Heart left ventricle (tissue), 16 donors: Measurements from ENCODE around the gene PTPRK. TPM values are rescaled to one million over a fixed set of nuclear protein-coding genes. Genes with fewer than 3 reads are reported as not detected.

Experiments
- ATAC-seq, 4 donors: fragments of 200-7000 bp; cut with Tn5 transposase; one replicate each; pipeline ENCODE4 v1.9.1; 2020 to 2022; ENCODE audit warnings: moderate library complexity in 4 of 4, mild to moderate bottlenecking in 3 of 4, moderate number of reproducible peaks in 1 of 4
- DNase-seq, 5 donors: peaks; one replicate each; pipeline ENCODE4 v3.0.0-alpha.2; 2020
- H3K27ac ChIP-seq, 12 donors: fragments of 200-600 bp; sonication (generic) in 4 of 12; one replicate each; pipeline versions ENCODE4 v1.5.0 to v1.8.0; 2016 to 2022; ENCODE audit warnings: mild to moderate bottlenecking in 2 of 12
- H3K27me3 ChIP-seq, 9 donors: fragments of 200-600 bp; sonication (generic) in 2 of 9; one replicate each; pipeline versions ENCODE4 v1.5.1 to v1.8.0; 2016 to 2022; ENCODE audit warnings: mild to moderate bottlenecking in 3 of 9
- H3K36me3 ChIP-seq, 9 donors: fragments of 200-600 bp; sonication (generic) in 2 of 9; one replicate each; pipeline versions ENCODE4 v1.5.0 to v1.8.0; 2018 to 2022; ENCODE audit warnings: mild to moderate bottlenecking in 2 of 9
- H3K4me1 ChIP-seq, 12 donors: fragments of 200-600 bp; sonication (generic) in 4 of 12; one replicate each; pipeline versions ENCODE4 v1.5.0 to v1.8.0; 2016 to 2022; ENCODE audit warnings: mild to moderate bottlenecking in 3 of 12
- H3K4me3 ChIP-seq, 12 donors: fragments of 200-600 bp; sonication (generic) in 4 of 12; one replicate each; pipeline versions ENCODE4 v1.5.0 to v1.8.0; 2017 to 2022; ENCODE audit warnings: mild to moderate bottlenecking in 9 of 12, moderate library complexity in 4 of 12
- H3K9me3 ChIP-seq, 12 donors: fragments of 200-600 bp; sonication (generic) in 4 of 12; one replicate each; pipeline versions ENCODE4 v1.5.0 to v1.8.0; 2016 to 2022; ENCODE audit warnings: mild to moderate bottlenecking in 1 of 12
- POLR2A ChIP-seq, 2 donors: fragments of 450-650 bp; IDR thresholded peaks; one replicate each; pipeline ENCODE4 v1.6.1; 2017; ENCODE audit warnings: antibody characterized with exemption in 2 of 2, mild to moderate bottlenecking in 2 of 2, moderate library complexity in 2 of 2
- WGBS, 4 donors: extraction: QIAGEN DNeasy Blood & Tissue Kit in 2 of 4; methylation state at CpG; one replicate each; pipeline versions ENCODE4 v1.1.5 to v1.1.7; 2013 to 2018; 5-methylcytosine and 5-hydroxymethylcytosine counted together
- intact Hi-C, 10 donors: fragments of 100-400 bp; cut with DNase I; formaldehyde crosslinking; loops; one replicate each; pipeline versions ENCODE4 v1.11.1 to v1.14.2; 2022
- polyA plus RNA-seq, 2 donors: library from polyadenylated mRNA; stranded (reverse); fragments of 200-250 nt; gene quantifications; one replicate each; pipeline ENCODE4 v1.2.3, GENCODE V29; 2013
- total RNA-seq, 9 donors: library from RNA; depleted of rRNA in 2 of 9; stranded (reverse); fragments of >200 nt in 2 of 9; fragmentation: NEBNext Ultra II Directional in 3 of 9; extraction: Animal tissue kit (Norgen Biotek cat#: 25700) in 3 of 9; gene quantifications; one replicate each; pipeline versions ENCODE4 v1.1.0 to v1.2.4, GENCODE V29; 2016 to 2023
- TF ChIP-seq, protein P1 (sequence below), 12 donors: fragments of 200-600 bp; sonication (generic) in 4 of 12; IDR thresholded peaks; one replicate each; pipeline versions ENCODE4 v1.5.0 to v1.8.0; 2018 to 2022; ENCODE audit warnings: antibody characterized with exemption in 12 of 12, mild to moderate bottlenecking in 5 of 12
- donor health status: ischemic (EF 13 %, LVEDD 7.1; RV severe dilation, severe dysfunction).
- donor health status: healthy with polysubstance abuse.
- donor health status: DM: no; HTN: yes; CAD: no.
- donor health status: DM: no; HTN: no; CAD: no.
- donor health status: ischemic (EF 25% LVEDD 6.9; RV normal size, moderate dysfunction).
- donor health status: ischemic (EF 25% LVEDD 5.7; RV mildly dilated, moderate dysfunction).
- donor health status: healthy.
- donor health status: DM: yes; HTN: yes; CAD: no.
- donor health status: ischemic (EF 35%, LVEDD 5.7; RV mildly dilated, moderate dysfunction).
- donor health status: nonischemic (EF 11% LVEDD 7.7; RV severe dilation, severe dysfunction).
- donor health status: DM: yes; HTN: yes; CAD: no.
- donor health status: PGD.
- donor health status: ischemic (EF 29% LVEDD 5.4; RV normal size, mild dysfunction).
- donor health status: nonischemic (EF 23%, LVEDD 6.1; RV moderate dilation, normal function).

Gene PTPRK
- total and polyA plus RNA-seq, 11 donors: 5.4 to 50.8 (median 38.5) TPM

DNA sequence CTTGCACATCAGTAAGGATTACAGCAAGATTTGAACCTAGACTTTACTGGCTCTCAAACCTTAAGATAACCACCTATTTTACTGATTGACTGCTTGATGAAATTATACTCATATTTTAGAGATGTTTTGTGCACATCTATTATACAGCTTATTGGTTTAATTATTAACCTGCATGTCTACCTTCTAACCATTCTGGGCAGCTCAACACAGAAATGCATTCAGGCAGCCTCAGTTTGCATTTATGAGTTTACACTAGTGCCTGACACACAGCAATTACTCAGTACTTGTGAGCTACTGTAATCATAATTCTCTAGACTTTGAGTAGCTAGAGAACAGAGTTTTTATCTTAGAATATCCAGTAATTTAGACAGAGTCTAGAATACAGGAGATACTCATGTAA, 345.7 kb downstream of the PTPRK start:
- Histone ChIP-seq H3K4me3 (no peak overlapping the region), H3K27me3 (no peaks in the 10 kb centered on the region), H3K4me1 (peaks cover 0 to 17% (median 2%) of the 10 kb centered on the region in 12 donors), H3K27ac (no peak overlapping the region), H3K36me3 (no peaks in the 10 kb centered on the region), H3K9me3 (no peaks in the 10 kb centered on the region)
- intact Hi-C loops: loop anchor here in 1 of 10 donors (5.0 kb wide), 1 partner anchor 77 kb away; no protein-coding TSS in a partner anchor
- DNase-seq: no peak
- ATAC-seq: no peak
- TF ChIP-seq, protein P1, sequence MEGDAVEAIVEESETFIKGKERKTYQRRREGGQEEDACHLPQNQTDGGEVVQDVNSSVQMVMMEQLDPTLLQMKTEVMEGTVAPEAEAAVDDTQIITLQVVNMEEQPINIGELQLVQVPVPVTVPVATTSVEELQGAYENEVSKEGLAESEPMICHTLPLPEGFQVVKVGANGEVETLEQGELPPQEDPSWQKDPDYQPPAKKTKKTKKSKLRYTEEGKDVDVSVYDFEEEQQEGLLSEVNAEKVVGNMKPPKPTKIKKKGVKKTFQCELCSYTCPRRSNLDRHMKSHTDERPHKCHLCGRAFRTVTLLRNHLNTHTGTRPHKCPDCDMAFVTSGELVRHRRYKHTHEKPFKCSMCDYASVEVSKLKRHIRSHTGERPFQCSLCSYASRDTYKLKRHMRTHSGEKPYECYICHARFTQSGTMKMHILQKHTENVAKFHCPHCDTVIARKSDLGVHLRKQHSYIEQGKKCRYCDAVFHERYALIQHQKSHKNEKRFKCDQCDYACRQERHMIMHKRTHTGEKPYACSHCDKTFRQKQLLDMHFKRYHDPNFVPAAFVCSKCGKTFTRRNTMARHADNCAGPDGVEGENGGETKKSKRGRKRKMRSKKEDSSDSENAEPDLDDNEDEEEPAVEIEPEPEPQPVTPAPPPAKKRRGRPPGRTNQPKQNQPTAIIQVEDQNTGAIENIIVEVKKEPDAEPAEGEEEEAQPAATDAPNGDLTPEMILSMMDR (IDR thresholded peaks at IDR 0.05): no peak
- no peak for TF ChIP-seq POLR2A (IDR thresholded peaks at IDR 0.05)

DNA sequence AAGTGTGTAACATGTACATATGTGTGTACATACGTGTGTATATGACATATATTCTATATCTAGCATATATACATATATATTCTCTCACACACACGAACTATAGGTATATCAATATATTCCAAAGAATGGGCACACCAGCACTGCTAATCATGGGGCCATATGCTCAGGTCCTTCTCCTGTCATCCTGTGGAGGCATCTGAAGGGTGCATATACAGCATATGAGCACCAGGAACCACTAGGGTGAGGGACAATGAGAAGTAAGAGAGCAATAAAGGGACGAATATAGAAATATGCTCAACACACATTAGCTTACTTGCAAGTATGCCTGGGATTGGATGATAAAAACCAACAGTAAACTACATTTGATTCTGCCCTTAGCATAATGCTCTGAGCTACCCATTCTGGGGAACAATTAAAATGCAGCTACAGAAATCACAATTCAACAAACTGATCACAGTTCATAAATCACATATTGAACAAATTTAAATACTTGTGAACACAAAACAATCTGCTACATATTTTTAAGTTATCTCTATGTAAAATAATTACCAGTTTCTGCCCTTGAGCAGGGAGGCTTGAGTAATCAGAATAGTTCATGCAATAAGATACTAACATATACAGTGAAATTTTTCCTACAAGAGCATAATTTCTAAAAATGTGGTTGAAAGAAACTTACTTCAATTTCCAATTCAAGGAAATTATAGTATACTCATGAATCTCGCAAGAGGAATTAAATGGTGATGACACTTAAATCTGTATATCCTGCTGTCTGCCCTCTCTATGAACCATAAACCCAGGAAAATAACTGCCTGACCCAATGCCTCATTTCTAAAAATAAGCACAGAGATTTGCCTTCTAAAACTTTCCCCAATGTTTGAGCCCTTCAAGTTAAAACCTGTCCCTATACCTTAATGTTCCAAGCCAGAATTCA, 347.4 kb downstream of the PTPRK start:
- DNase-seq (no peak), ATAC-seq (no peak)
- WGBS, 4 donors: 50 to 83% (median 75%) methylated on average over 4 of the region's 4 CpGs
- Histone ChIP-seq H3K36me3 (no peaks in the 10 kb centered on the region), H3K4me1 (peaks cover 0 to 14% (median 1%) of the 10 kb centered on the region in 12 donors), H3K27ac (no peak overlapping the region), H3K4me3 (no peak overlapping the region), H3K9me3 (no peaks in the 10 kb centered on the region), H3K27me3 (no peaks in the 10 kb centered on the region)
- TF ChIP-seq, protein P1 (IDR thresholded peaks at IDR 0.05): no peak
- intact Hi-C loops: loop anchor here in 1 of 10 donors (5.0 kb wide), 1 partner anchor 76 kb away; no protein-coding TSS in a partner anchor

DNA sequence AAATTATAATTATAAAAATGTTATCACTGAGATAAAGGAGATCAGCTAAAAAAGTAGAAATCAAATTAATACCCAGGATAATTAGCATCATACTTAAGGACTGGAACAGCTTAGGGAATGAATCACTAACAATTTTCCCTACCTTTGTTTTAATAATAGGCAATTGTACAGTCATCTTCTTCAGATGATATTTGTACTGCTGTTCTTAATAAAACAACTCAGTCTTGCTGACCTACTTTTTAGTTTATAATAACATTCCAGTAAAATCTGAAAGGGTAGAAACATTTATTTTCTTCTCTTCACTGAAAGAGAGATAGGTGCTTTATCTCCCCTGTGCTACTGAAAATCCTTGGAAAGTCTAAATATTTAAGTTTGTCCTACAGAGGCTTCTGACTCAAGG, 348.3 kb downstream of the PTPRK start:
- intact Hi-C loops: loop anchor here in 1 of 10 donors (5.0 kb wide), 1 partner anchor 75 kb away; no protein-coding TSS in a partner anchor
- TF ChIP-seq, protein P1 (IDR thresholded peaks at IDR 0.05): no peak
- TF ChIP-seq POLR2A (IDR thresholded peaks at IDR 0.05): no peak
- Histone ChIP-seq H3K27me3 (no peaks in the 10 kb centered on the region), H3K4me3 (no peak overlapping the region), H3K4me1 (peaks cover 0 to 14% (median 1%) of the 10 kb centered on the region in 12 donors), H3K36me3 (no peaks in the 10 kb centered on the region), H3K27ac (no peak overlapping the region), H3K9me3 (no peaks in the 10 kb centered on the region)
- DNase-seq: no peak
- no peak for ATAC-seq

DNA sequence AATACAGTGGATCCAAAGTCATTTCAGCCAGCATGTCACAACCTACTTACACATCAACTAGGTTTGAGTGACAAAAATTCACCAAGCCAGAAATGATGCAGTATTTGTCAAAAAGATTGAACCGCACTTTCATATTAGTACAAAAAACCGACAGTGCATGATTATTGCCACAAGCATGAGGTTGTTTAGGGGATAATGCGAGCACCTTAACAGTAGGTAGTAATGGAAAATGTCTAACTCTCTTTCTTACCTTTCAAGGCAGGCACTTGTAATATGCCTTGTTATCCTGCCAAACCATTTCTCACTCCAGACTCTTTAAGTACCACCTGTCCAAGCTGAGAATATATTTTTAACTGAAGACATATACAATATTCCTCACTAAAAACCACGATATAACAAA, 349.2 kb downstream of the PTPRK start:
- Histone ChIP-seq H3K4me1 (peaks cover 0 to 18% (median 1%) of the 10 kb centered on the region in 12 donors), H3K9me3 (no peaks in the 10 kb centered on the region), H3K27ac (no peak overlapping the region), H3K36me3 (no peaks in the 10 kb centered on the region), H3K4me3 (no peak overlapping the region), H3K27me3 (no peaks in the 10 kb centered on the region)
- ATAC-seq (no peak), DNase-seq (no peak)
- intact Hi-C loops: loop anchor here in 1 of 10 donors (5.0 kb wide), 1 partner anchor 74 kb away; no protein-coding TSS in a partner anchor
- WGBS, 4 donors: 90 to 99% (median 95%) methylated on average over 4 of the region's 4 CpGs
- TF ChIP-seq POLR2A (IDR thresholded peaks at IDR 0.05): no peak
- TF ChIP-seq, protein P1 (IDR thresholded peaks at IDR 0.05): no peak
